SK-N-SH treated with all-trans-retinoic acid at 6 μM for 48 hours (cell line): ENCODE data around the gene DNMT3A.

Source experiments
- ATAC-seq: fragments of 200-7000 bp; cut with Tn5 transposase; 3 replicates; pipeline ENCODE4 v1.9.1; 2020; ENCODE audit warnings: mild to moderate bottlenecking, moderate library complexity
- BACH2 ChIP-seq: fragments of 250-450 bp; sonication (Bioruptor Pico); IDR thresholded peaks from 2 replicates; pipeline ENCODE4 v1.9.0; 2021; ENCODE audit warnings: mild to moderate bottlenecking, borderline replicate concordance
- CSDC2 ChIP-seq: fragments of 250-450 bp; sonication (Bioruptor Pico); IDR thresholded peaks from 2 replicates; pipeline ENCODE4 v1.5.0; 2020; ENCODE audit warnings: mild to moderate bottlenecking, moderate library complexity
- ESRRG ChIP-seq: fragments of 250-450 bp; sonication (Bioruptor Pico); IDR thresholded peaks from 2 replicates; pipeline ENCODE4 v1.6.1; 2021; ENCODE audit warnings: mild to moderate bottlenecking
- GLIS3 ChIP-seq: fragments of 250-450 bp; sonication (Bioruptor Pico); IDR thresholded peaks from 2 replicates; pipeline ENCODE4 v1.5.0; 2020; ENCODE audit warnings: mild to moderate bottlenecking, moderate library complexity
- OSR1 ChIP-seq: fragments of 250-450 bp; sonication (Bioruptor Pico); IDR thresholded peaks from 2 replicates; pipeline ENCODE4 v1.8.0; 2022; ENCODE audit warnings: moderate library complexity, mild to moderate bottlenecking, inconsistent platforms
- PATZ1 ChIP-seq: fragments of 250-450 bp; sonication (Bioruptor Pico); IDR thresholded peaks from 2 replicates; pipeline ENCODE4 v1.8.0; 2020; ENCODE audit warnings: mild to moderate bottlenecking, moderate library complexity, borderline replicate concordance
- POU6F1 ChIP-seq: fragments of 250-450 bp; sonication (Bioruptor Pico); IDR thresholded peaks from 2 replicates; pipeline ENCODE4 v1.8.0; 2021; ENCODE audit warnings: low read depth, mild to moderate bottlenecking, moderate library complexity, borderline replicate concordance
- PPARA ChIP-seq: fragments of 250-450 bp; sonication (Bioruptor Pico); IDR thresholded peaks from 2 replicates; pipeline ENCODE4 v1.5.0; 2020; ENCODE audit warnings: mild to moderate bottlenecking, borderline replicate concordance
- RARB ChIP-seq: fragments of 250-450 bp; sonication (Bioruptor Pico); IDR thresholded peaks from 2 replicates; pipeline ENCODE4 v1.8.0; 2021; ENCODE audit warnings: mild to moderate bottlenecking, moderate library complexity
- SNAI2 ChIP-seq: fragments of 250-450 bp; sonication (Bioruptor Pico); IDR thresholded peaks from 2 replicates; pipeline ENCODE4 v1.5.0; 2020; ENCODE audit warnings: mild to moderate bottlenecking, moderate library complexity
- TCF4 ChIP-seq: fragments of 250-450 bp; sonication (Bioruptor Pico); IDR thresholded peaks from 2 replicates; pipeline ENCODE4 v1.8.0; 2021; ENCODE audit warnings: mild to moderate bottlenecking, moderate library complexity, borderline replicate concordance
- TOX ChIP-seq: fragments of 250-450 bp; sonication (Bioruptor Pico); IDR thresholded peaks from 2 replicates; pipeline ENCODE4 v1.8.0; 2021; ENCODE audit warnings: mild to moderate bottlenecking, moderate library complexity, borderline replicate concordance
- ZC3H10 ChIP-seq: fragments of 250-450 bp; sonication (Bioruptor Pico); IDR thresholded peaks from 2 replicates; pipeline ENCODE4 v1.5.1; 2021; ENCODE audit warnings: mild to moderate bottlenecking, moderate library complexity
- ZFP30 ChIP-seq: fragments of 450-650 bp; formaldehyde crosslinking; IDR thresholded peaks from 2 replicates; pipeline ENCODE4 v1.5.0; 2022; ENCODE audit warnings: mild to moderate bottlenecking, moderate library complexity
- ZNF565 ChIP-seq: fragments of 450-650 bp; formaldehyde crosslinking; conservative IDR thresholded peaks from 2 replicates; pipeline ENCODE4 v1.5.0; 2020; ENCODE audit warnings: low read depth, mild to moderate bottlenecking, moderate library complexity
- ZNF70 ChIP-seq: fragments of 450-650 bp; formaldehyde crosslinking; IDR thresholded peaks from 2 replicates; pipeline ENCODE4 v1.5.0; 2020; ENCODE audit warnings: mild to moderate bottlenecking, moderate library complexity
- ZNF8 ChIP-seq: fragments of 450-650 bp; formaldehyde crosslinking; IDR thresholded peaks from 2 replicates; pipeline ENCODE4 v1.5.0; 2020; ENCODE audit warnings: mild to moderate bottlenecking, moderate library complexity
- TF ChIP-seq, protein P1 (sequence below): fragments of 250-450 bp; sonication (Bioruptor Pico); IDR thresholded peaks from 2 replicates; pipeline ENCODE4 v1.5.1; 2020; ENCODE audit warnings: low read depth, mild to moderate bottlenecking, moderate library complexity
- TF ChIP-seq, protein P2 (sequence below): fragments of 250-450 bp; sonication (Bioruptor Pico); IDR thresholded peaks from 2 replicates; pipeline ENCODE4 v1.5.0; 2020; ENCODE audit warnings: mild to moderate bottlenecking, moderate library complexity

Gene DNMT3A

DNA sequence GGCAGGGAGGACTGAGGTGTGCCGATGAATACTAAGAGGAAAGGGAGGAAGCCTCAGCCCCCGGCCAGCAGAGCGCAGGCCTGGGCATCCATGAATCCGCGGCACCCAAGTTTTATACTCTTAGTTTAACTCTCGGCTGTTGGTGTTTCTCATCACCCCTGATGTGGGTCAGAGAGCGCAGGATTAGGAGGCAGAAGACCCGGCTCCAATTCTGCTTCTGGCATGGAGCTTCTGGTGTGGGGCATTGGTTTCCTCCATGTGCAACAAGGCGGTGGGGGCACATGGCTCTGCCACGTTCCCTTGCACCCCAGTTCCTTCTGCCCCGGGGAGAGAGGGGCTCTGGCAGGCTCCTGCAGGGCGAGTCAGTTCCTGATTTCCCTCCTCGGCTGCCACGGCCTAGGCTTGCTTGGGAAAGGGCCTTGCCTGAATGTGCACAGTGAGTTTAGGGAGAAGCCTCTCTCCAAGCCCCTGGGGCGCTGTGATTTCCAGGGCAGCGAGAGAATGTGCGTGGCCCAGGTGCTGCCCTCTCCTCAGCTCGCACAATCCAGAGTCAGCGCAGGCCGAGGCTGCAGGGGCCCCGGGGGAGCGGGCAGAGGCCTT is 36.2 kb upstream of the DNMT3A start (continued):
- TF ChIP-seq POU6F1 (no peak), TOX (no peak), GLIS3 (CRISPR knock-in tag) (no peak), ZNF565 (CRISPR knock-in tag) (no peak), ESRRG (CRISPR knock-in tag) (no peak), BACH2 (CRISPR knock-in tag) (no peak), PATZ1 (no peak), RARB (CRISPR knock-in tag) (no peak), OSR1 (no peak), ZFP30 (no peak)

GRCh38 chr2:25376750-25377621 is 35.3 kb upstream of the DNMT3A start:
- TF ChIP-seq ZNF565 (CRISPR knock-in tag) (no peak), OSR1 (no peak), CSDC2 (CRISPR knock-in tag) (no peak), SNAI2 (CRISPR knock-in tag) (no peak), PATZ1 (no peak), ZNF8 (CRISPR knock-in tag) (peak; percentile 36; the same call in 1 of the 2 replicates), POU6F1 (no peak), ESRRG (CRISPR knock-in tag) (no peak), TOX (no peak), ZFP30 (peak; percentile 4; the same call in 1 of the 2 replicates), ZC3H10 (CRISPR knock-in tag) (no peak)
- TF ChIP-seq, protein P1, sequence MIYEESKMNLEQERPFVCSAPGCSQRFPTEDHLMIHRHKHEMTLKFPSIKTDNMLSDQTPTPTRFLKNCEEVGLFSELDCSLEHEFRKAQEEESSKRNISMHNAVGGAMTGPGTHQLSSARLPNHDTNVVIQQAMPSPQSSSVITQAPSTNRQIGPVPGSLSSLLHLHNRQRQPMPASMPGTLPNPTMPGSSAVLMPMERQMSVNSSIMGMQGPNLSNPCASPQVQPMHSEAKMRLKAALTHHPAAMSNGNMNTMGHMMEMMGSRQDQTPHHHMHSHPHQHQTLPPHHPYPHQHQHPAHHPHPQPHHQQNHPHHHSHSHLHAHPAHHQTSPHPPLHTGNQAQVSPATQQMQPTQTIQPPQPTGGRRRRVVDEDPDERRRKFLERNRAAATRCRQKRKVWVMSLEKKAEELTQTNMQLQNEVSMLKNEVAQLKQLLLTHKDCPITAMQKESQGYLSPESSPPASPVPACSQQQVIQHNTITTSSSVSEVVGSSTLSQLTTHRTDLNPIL (CRISPR knock-in tag): no peak
- TF ChIP-seq, protein P2, sequence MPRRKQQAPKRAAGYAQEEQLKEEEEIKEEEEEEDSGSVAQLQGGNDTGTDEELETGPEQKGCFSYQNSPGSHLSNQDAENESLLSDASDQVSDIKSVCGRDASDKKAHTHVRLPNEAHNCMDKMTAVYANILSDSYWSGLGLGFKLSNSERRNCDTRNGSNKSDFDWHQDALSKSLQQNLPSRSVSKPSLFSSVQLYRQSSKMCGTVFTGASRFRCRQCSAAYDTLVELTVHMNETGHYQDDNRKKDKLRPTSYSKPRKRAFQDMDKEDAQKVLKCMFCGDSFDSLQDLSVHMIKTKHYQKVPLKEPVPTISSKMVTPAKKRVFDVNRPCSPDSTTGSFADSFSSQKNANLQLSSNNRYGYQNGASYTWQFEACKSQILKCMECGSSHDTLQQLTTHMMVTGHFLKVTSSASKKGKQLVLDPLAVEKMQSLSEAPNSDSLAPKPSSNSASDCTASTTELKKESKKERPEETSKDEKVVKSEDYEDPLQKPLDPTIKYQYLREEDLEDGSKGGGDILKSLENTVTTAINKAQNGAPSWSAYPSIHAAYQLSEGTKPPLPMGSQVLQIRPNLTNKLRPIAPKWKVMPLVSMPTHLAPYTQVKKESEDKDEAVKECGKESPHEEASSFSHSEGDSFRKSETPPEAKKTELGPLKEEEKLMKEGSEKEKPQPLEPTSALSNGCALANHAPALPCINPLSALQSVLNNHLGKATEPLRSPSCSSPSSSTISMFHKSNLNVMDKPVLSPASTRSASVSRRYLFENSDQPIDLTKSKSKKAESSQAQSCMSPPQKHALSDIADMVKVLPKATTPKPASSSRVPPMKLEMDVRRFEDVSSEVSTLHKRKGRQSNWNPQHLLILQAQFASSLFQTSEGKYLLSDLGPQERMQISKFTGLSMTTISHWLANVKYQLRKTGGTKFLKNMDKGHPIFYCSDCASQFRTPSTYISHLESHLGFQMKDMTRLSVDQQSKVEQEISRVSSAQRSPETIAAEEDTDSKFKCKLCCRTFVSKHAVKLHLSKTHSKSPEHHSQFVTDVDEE (CRISPR knock-in tag): peak; percentile 34; the same call in 1 of the 2 replicates
- peak; percentile 98 for ATAC-seq

GRCh38 chr2:25375989-25376545 is 34.3 kb upstream of the DNMT3A start:
- TF ChIP-seq PATZ1 (no peak), TCF4 (CRISPR knock-in tag) (no peak), PPARA (CRISPR knock-in tag) (no peak), OSR1 (no peak), ZC3H10 (CRISPR knock-in tag) (no peak), GLIS3 (CRISPR knock-in tag) (no peak), ZNF70 (CRISPR knock-in tag) (no peak)
- no peak for ATAC-seq
